ENCODE measurements around the gene GABPA. TPM values are rescaled to one million over a fixed set of nuclear protein-coding genes. Genes with fewer than 3 reads are reported as not detected.
"Not testable (repeated sequence)": the region's sequence is repeated elsewhere in the genome, so short reads cannot be mapped to it uniquely, and the experiment has no call there.

GABPA gene
- total RNA-seq = 23.6 TPM
- long read RNA-seq, full-length matches to known transcripts = 24 of 31 reads
- long read RNA-seq, partial matches to known transcripts = 0 of 31 reads
- long read RNA-seq, other reads (novel, unspliced or antisense) = 7 of 31 reads

DNA sequence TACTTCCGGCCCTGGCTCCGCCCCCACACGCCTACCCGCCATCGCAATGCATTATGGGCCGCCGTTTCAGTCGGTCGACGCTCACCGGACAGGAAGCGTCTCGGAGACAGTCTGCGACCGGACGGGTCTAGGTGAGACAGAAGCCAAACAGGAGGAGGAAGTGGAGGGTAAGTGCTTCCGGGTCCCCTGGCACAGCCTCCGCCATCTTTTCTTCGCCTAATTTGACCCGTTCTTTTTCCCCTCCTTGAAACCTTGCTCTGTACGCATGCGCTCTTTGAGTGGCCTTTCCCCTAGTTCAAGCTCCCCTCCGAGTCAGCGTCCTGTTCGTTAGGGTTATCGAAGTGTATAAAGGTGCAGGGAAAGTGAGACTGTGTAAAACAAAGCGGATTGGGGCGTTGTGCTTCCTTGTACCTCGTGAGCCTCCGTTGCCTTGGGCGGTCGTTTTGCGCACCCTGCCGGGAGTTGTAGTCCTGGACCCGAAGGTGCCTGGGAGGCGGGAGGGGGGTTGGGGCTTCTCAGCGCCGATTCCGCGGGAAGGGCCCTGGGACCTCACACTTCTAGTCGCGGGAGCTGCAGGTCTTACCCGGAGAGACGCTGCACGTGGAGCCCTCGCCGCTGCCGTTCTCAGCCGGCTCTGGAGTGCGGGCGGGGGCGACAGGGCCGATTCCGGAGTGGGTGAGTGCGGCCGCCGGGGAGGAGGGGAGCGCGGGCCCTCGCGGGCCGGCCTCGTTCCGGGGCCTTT lies at the start of gene GABPA, which contains the start of gene ATP5PF:
TSS of gene GABPA (plus strand) at position 69 of the 742 bp plus-strand sequence. CDS start 6,627 bp downstream, outside the sequence.
TSS of gene ATP5PF (minus strand) at position 1 of the 742 bp plus-strand sequence. CDS start 5,110 bp downstream, outside the sequence.
- peak; percentile 99 for DNase-seq (ENCODE audit: low spot score)

DNA sequence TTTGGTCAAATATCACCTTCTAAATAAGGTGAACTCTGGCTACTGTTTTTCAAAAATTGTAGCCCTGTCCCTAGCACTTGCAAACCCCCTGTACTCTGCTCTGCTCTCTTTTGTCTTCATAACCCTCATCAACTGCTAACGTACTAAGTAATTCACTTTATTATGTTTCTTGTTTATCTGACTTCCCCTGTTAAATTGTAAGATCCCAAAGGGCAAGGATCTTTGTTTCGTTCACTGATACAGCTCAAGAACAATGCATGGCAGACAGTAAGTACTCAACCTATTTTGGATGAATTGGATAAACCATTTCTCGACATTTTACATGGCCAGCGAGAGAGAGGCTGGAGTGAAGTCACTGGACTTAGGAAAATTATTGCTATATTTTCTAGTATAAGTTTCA lies 47.0 kb upstream of the GABPA start:
- DNase-seq (ENCODE audit: low spot score) = no peak

DNA sequence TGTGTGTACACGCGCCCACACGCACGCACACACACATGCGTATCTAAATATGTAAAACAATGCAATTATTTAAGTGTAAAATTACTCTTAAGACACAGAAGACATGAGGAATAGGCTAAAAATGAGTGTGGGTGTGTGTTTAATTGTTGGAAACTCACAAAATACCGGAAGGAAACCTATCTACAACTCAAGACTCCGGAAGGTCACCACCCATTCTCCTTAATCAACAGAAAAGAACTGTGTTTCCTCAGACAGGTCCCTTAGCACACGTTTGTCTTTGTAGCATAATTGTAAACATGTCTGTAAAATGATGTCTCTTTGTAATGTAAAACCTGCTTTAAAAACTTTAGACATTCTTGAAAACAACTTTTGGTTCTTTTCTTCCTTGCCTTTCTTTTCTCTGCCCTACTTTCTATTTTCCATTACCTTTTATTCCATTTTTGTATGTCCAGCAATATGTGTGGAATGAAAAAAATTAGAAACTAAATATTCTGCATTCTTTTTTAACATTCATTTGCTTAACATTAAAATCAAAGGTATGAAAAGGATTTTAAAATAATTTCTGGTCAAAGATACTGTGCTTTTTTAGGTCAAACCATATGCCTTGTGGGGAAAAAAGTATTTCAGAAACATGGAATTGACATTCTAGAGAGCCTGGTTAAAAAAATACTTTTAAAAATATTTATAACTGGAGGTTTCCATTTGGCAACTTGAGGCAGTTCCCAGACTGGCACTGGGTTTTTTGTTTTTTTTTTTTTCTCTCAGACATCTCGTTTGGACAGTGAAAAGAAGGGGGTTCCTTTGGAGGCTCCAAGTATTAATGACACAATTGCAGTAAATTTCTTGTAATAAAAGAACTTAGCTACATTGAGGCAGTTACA lies 46.3 kb upstream of the GABPA start:
- no peak for DNase-seq (ENCODE audit: low spot score)

DNA sequence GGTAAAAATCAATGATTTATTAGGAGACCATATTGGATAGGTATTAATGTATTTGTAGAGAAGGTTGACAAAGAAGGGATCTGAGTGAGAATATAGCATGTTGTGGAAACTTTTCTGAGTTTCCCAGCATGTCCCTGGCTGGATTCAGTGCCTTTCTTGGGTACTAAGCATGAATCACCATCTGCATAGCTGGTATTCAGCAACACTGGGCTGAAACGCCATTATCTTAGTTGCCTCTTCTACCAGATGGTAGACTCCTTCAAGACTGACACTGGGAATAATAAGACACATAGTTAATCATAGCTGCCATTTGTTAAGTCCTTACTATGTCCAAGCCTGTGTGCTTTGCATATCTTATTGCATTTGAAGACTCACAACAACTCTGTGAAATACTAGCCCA lies 45.5 kb upstream of the GABPA start:
- DNase-seq (ENCODE audit: low spot score) = no peak

DNA sequence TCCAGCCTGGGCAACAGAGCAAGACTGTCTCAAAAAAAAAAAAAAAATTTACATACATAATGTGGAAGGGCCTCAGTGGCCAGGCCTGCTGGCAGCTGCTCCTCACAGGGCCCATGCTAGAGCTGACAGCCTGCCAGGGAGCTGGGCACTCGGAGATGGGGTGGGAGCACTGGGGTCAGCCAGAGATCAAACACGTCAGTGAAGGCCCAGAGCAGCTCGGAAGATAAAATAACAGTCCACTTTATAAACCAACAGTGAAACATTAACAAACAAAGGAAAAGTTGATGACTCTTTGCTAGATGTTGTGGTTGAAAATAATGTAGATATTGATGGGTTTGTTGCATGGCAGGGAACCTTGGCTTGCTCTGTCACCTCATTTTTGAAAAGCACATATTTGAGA lies 42.8 kb upstream of the GABPA start:
- DNase-seq (ENCODE audit: low spot score) = no peak

DNA sequence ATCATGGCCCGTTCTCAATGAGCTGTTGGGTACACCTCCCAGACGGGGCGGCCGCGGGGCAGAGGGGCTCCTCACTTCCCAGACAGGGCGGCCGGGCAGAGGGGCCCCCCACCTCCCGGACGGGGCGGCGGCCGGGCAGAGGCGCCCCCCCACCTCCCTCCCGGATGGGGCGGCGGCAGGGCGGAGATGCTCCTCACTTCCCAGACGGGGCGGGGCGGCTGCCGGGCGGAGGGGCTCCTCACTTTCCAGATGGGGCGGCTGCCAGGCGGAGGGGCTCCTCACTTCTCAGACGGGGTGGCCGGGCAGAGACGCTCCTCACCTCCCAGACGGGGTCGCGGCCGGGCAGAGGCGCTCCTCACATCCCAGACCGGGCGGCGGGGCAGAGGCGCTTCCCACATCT lies 39.3 kb upstream of the GABPA start:
- DNase-seq (ENCODE audit: low spot score) = not testable (repeated sequence)

DNA sequence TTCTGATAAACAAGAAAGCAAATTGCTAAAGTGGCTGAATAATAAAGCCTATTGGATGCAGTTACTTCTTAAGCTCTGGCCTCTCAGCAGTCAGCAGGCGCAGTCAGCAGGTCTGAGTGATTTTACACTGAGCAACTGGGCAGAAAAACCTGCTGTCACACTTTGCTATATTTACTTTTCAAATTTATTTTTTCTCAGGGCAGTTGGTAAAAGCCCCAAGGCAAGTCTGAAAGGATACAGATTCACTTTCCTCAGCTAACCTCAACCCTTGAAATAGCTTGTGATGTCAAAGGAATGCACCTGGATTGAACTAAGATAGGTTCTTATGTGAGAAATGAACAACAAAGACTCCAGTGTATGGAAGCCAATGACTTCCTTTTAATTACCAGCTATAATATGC lies 34.0 kb upstream of the GABPA start:
- DNase-seq (ENCODE audit: low spot score) = no peak

DNA sequence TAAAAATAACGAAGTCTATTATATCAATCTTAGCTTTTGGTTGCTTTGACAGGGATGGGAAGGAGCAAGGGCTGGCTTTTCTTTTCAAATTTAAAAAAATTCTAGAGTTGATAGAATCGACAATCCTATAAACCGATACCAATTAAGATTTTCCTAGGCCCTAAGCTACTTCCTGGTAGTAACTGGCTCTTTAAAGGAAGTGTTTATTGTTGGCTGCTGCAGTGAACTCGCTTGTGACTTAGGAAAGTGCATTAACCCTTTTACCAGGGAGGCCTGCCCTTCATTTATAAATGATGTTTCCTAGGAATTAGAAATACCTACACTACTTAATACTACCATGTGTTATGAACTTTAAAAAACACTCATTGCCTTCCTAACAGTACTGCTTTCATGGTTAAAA lies 33.2 kb upstream of the GABPA start:
- no peak for DNase-seq (ENCODE audit: low spot score)

DNA sequence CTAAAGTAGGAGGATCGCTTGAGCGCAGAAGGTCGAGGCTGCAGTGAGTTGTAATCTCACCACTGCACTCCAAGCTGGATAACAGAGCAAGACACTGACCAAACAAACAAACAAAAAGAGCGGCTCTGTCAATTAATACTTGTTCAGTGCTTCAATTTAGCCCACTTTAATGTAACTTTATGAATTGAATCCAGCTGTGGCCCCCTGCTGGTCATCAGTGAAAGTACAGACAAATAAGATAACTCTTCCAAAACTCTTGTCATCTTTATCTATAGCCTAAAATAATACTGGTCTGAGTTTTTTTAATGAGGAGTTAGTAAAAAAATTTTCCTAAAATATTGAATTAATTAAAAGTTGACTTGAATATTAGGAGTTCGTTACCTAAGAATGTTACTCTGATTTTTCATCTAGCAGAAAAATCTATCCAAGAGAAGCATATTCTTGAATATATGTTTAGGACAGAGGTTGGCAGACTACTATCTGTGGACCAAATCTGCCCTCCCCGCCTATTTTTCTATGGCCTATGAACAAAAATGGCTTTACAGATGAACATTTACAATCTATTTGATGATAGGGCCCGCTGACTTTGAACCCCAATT lies 26.2 kb upstream of the GABPA start:
- DNase-seq (ENCODE audit: low spot score) = no peak

DNA sequence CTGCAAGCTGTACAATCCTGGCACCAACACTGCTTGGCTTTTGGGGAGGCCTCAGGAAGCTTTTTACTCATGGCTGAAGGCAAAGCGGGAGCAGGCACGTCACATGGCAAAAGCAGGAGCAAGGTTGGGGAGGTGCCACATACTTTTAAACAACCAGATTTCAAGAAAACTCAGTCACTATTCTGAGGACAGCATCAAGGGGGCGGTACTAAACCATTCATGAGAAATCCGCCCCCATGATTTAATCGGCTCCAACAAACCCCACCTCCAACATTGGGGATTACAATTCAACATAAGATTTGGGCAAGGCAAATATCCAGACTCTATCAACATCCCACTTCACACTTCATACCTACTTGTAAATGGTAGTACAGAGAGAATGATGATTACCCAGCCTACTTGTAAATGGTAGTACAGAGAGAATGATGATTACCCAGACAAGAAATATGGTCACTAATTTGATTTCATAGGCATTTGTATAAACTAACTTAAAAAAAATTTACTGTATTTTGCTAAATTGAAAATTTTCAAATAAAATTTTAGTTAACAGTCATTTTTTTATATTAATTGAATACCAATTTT lies 25.0 kb upstream of the GABPA start:
- DNase-seq (ENCODE audit: low spot score) = no peak

DNA sequence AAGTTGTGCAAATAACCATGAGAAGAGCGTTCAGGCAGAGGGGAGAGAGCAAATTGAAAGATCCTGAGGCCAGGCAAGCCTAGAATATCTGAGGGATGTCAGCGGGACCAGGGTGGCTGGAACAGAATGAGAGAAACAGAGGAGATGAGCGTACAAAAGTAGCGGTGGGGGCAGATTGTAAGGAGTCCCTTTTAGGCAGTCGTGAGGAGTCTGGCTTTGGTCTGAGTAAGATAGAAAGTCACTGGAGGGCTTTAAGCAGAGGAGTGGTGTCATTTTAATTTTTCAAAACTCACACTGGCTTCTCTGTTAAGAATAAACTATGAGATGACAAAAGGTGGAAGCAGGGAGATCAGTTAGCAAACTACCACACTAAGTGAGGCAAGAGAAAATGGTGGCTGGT lies 24.2 kb upstream of the GABPA start:
- DNase-seq (ENCODE audit: low spot score) = no peak

DNA sequence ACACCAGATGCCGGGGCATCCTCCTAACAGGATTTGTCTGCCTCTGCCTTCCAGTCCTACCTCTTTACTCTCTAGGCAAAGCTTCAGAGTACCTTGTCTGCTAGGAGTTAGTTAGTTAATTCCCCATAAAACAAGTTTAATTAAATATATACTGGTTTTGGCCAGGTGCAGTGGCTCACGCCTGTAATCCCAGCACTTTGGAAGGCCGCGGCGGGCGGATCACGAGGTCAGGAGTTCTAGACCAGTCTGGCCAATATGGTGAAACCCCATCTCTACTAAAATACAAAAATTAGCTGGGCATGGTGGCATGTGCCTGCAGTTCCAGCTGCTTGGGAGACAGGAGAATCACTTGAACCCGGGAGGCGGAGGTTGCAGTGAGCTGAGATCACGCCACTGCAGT lies 20.7 kb upstream of the GABPA start:
- not testable (repeated sequence) for DNase-seq (ENCODE audit: low spot score)

DNA sequence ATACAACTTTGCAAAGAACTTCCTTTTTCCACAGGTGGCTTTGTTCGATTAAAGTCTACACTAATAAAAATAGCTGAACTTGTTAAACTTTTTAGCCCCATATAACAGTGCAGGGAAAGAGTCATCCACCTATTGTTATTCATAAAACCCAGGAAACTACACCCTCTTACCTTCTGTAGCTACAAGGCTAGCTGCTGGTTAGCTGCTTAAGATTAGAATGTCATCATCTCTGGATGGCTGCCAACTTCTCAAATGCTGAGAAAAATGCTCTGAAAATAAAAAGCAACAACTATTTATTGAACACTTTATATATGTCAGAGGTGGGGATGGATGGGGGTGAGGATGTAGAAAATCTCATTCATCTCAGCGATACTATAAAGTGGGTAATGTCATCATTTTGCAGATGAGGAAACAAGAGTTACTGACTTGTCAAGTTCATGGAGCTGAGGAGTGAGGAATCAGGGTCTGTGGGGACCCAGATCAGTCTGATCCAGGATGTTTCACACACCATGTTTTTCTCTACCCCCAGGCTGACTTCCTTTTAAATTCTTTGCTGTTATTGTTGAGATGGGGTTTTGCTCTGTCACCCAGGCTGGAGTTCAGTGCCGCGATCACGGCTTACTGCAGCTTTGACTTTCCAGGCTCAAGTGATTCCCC lies 17.2 kb upstream of the GABPA start:
- DNase-seq (ENCODE audit: low spot score) = no peak

DNA sequence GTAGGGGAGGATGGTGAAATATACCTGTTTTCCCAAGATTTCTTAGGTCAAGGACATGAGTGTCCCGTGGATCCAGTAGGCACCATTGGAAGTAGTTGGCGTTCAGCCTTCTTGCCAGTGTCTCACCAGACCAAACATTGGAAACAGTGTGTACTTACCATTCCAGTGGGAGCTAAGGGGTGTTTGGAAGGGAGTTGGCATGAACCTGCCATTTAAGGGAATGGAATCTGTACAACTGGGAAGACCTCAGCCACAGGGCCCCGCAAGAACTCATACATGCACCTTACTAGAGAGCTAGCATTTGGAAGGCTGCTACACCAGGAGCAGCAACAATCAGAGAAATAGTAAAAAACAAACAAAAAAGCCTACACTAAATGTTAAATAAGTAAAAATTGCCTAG lies 12.8 kb upstream of the GABPA start:
- no peak for DNase-seq (ENCODE audit: low spot score)

DNA sequence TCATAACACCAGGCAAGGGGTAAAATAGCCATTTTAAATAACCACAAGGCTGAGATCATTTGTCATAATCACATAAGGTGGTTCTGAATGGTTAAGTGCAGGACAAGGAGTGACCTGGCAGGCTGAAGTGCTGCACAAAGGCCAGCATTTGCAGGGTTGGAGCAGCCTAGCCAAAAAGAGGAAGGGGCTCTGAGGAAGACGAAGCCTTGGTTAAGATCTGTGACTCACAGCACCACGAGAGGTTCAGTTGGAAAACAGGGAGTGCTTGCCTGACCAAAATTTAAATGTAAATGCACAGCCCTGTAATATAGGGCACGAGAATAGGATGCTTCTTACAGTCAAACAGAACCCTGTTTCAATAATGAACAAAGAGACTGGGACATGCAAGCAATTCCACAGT lies 12.1 kb upstream of the GABPA start:
- no peak for DNase-seq (ENCODE audit: low spot score)

DNA sequence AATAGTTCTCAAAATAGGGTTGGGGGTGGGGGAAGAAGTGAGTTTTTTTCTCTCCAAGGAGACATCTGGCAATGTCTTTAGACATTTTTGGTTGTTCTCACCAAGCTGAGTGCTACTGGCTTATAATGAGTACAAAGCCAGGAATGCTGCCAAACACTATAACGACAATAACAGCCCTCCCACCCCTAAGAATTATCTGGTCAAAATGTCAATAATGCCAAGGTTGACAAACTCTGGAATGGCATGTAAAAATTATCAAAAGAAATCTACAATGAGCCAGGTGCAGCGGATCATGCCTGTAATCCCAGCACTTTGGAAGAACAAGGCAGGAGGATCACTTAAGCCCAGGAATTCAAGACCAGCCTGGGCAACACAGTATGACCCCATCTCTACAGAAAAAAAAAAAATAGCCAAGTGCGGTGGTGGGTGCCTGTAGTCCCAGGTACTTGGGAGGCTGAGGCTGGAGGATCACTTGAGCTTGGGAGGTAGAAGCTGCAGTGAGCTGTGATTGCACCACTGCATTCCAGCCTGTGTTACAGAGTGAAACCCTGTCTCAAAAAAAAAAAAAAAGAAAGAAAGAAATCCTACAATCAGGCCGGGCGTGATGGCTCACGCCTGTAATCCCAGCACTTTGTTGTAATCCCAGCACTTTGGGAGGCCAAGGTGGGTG lies 2.5 kb upstream of the GABPA start:
- no peak for DNase-seq (ENCODE audit: low spot score)

DNA sequence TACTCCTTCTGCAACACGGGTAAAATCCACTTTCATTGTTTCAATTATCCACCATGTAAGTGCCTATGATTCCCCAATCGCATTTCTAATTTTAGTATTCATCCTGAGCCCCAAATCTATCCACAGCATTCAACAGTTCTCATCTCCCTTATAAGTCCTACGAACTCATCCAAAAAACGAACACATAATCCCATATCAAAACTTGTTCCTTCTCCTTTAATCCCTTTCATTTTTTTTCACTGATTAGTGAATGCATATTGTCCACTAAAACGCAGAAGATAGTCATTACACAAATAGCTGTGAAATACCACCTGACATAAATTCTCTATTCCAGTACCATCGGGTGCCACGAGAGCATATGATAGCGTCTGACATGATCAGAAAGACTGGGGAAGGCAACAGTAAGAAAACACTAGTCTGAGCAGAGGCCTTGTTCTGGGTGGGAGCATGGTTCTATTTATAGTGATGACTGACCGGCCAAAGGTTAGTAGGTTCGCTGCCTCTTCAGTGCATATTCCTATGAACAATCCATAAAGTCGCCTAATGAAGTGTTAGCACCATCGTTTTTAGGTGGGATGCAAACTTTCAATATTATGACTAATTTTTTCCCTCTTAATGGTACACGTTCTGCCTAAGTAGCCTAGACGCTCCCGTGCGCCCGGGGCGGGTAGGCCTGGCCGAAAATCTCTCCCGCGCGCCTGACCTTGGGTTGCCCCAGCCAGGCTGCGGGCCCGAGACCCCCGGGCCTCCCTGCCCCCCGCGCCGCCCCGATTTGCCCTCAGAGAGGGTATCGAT lies 716 bp upstream of the GABPA start:
- DNase-seq (ENCODE audit: low spot score) = no peak

DNA sequence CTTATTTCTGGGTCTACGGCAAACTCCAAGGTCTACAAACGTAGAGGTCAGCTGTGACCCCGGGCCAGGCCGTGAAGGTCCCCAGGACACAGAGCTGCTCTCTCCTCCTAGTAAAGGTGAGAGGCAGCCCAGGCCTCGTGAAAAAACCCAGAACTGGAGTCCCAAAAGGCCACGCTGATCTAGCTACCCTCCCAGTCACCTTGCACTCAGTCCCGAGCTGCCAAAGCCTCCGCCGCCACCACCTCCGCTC lies 193 bp upstream of the GABPA start:
- DNase-seq (ENCODE audit: low spot score) = no peak

DNA sequence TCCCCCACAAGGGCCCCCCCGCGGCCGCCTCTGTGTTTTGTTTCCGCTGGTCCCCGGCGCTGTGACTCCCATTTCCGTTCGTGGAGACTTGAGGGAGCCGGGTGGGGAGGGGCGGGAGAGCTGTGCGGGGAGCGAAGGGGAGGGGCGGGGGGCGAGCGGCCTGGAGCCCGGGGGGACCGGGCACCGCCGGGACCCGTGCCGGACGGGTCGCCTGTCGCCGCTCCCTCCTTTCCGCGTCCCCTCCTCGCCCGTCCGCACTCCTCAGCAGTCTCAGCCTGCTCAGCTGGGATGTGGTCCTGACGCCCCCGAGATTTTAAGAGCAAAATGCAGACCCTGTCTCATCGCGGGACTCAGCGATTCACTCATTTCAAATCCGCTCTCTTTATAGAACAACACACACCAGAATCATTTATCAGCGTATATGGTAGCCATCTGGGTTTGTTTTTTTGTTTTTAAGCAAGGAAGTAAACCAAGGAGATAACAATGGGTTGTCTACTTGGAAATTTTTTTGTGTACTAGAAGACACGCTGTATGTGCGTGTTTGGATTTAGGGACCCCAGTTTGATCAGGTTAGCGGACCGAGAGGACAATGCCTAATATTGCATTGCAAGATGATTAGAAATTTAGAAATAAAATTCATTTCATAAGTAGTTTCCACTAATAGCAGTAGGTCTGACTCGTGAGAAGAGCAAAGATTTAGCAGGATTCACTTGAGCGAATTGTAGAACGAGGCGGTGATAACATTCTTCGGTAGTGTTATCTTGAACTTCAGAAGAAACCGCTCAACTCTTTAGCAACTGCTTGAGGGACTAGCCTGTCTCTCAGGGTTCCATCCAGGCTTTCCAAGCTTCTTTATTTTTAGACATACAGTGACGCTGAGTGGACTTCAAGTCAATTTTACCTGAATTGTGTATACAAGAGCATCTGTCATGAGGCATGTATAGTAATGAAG lies 1.1 kb downstream of the GABPA start:
- DNase-seq (ENCODE audit: low spot score) = peak; percentile 93

All from mesenteric fat pad (tissue), 1 donor.